Measurements from ENCODE around the gene TRMT6.

The TRMT6 gene

GRCh38 chr20:5893052-5893451, 57.3 kb downstream of the TRMT6 start:
- no peak for DNase-seq

GRCh38 chr20:5890773-5891441, 59.4 kb downstream of the TRMT6 start:
- no peak for DNase-seq

- no peak for DNase-seq
Measured at GRCh38 chr20:5888041-5888440, 62.3 kb downstream of the TRMT6 start.

GRCh38 chr20:5887386-5887785, 62.9 kb downstream of the TRMT6 start:
- peak in 2 of 3 experiments; percentile 33 to 70 for DNase-seq
